HG03103 (cell line): Measurements from ENCODE around the gene WNT4.

Experiments
- ATAC-seq: cut with Tn5 transposase; IDR thresholded peaks from one replicate; pipeline ENCODE4 v1.9.1; 2021; ENCODE audit warnings: low read depth; ENCODE audit not compliant: unreplicated experiment

Gene WNT4

GRCh38 chr1:22132517-22133235 lies 10.2 kb downstream of the WNT4 start:
- ATAC-seq = no peak

- ATAC-seq = no peak
Measured at GRCh38 chr1:22131875-22132486, 10.9 kb downstream of the WNT4 start.

- ATAC-seq = no peak
Measured at GRCh38 chr1:22131062-22131461, 11.8 kb downstream of the WNT4 start.

GRCh38 chr1:22129501-22130117 lies 13.3 kb downstream of the WNT4 start:
- no peak for ATAC-seq

GRCh38 chr1:22128392-22128791 lies 14.5 kb downstream of the WNT4 start:
- no peak for ATAC-seq

GRCh38 chr1:22127731-22128130 lies 15.2 kb downstream of the WNT4 start:
- ATAC-seq = no peak

- no peak for ATAC-seq
Measured at GRCh38 chr1:22127248-22127647, 15.6 kb downstream of the WNT4 start.

GRCh38 chr1:22126531-22126930 lies 16.4 kb downstream of the WNT4 start:
- no peak for ATAC-seq

- ATAC-seq = no peak
Measured at GRCh38 chr1:22124592-22125229, 18.2 kb downstream of the WNT4 start.

GRCh38 chr1:22123901-22124404 lies 18.9 kb downstream of the WNT4 start:
- ATAC-seq = no peak

- ATAC-seq = no peak
Measured at GRCh38 chr1:22123071-22123390, 19.9 kb downstream of the WNT4 start.

- no peak for ATAC-seq
Measured at GRCh38 chr1:22122273-22123070, 20.4 kb downstream of the WNT4 start.

GRCh38 chr1:22121421-22121911 lies 21.4 kb downstream of the WNT4 start:
- no peak for ATAC-seq

- ATAC-seq = no peak
Measured at GRCh38 chr1:22120469-22120790, 22.5 kb downstream of the WNT4 start.

GRCh38 chr1:22119626-22120468 lies 23.1 kb downstream of the WNT4 start:
- ATAC-seq = no peak

- ATAC-seq = no peak
Measured at GRCh38 chr1:22118291-22118992, 24.5 kb downstream of the WNT4 start.

- ATAC-seq = no peak
Measured at GRCh38 chr1:22117851-22118250, 25.0 kb downstream of the WNT4 start.

- no peak for ATAC-seq
Measured at GRCh38 chr1:22117238-22117637, 25.7 kb downstream of the WNT4 start.

- ATAC-seq = no peak
Measured at GRCh38 chr1:22115286-22115685, 27.6 kb downstream of the WNT4 start.
